Ovary (tissue), 9 donors: ENCODE results near the gene YPEL4. TPM values are rescaled to one million over a fixed set of nuclear protein-coding genes. Genes with fewer than 3 reads are reported as not detected.

Experiments used
- DNase-seq, 5 donors: peaks; one replicate each; pipeline ENCODE4 v3.0.0-alpha.2; 2019 to 2020
- H3K27ac ChIP-seq, 2 donors: fragments of 200-600 bp; one replicate each; pipeline versions ENCODE4 v1.5.1 to v1.8.0; 2019 to 2022
- H3K27me3 ChIP-seq: fragments of 200-600 bp; one replicate; pipeline ENCODE4 v1.8.0; 2022
- H3K36me3 ChIP-seq: fragments of 200-600 bp; sonication (generic); one replicate; pipeline ENCODE4 v1.5.1; 2019
- H3K4me1 ChIP-seq: one replicate; pipeline ENCODE4 v1.8.1; 2013; ENCODE audit warnings: mild to moderate bottlenecking, moderate library complexity; ENCODE audit not compliant: insufficient read depth
- H3K4me3 ChIP-seq: fragments of 200-600 bp; sonication (generic); one replicate; pipeline ENCODE4 v1.5.1; 2017
- H3K9me3 ChIP-seq, 2 donors: fragments of 200-600 bp in 1 of 2; sonication (generic) in 1 of 2; one replicate each; pipeline versions ENCODE4 v1.5.1 to v1.8.1; 2013 to 2019; ENCODE audit warnings: mild to moderate bottlenecking in 1 of 2, moderate library complexity in 1 of 2
- EP300 ChIP-seq: sonication (generic); formaldehyde crosslinking; IDR thresholded peaks from one replicate; pipeline ENCODE4 v1.6.1; 2017; ENCODE audit warnings: antibody characterized with exemption
- POLR2A ChIP-seq: fragments of 450-650 bp; IDR thresholded peaks from one replicate; pipeline ENCODE4 v1.6.1; 2017; ENCODE audit warnings: antibody characterized with exemption, mild to moderate bottlenecking, moderate library complexity
- whole genome bisulfite sequencing, 3 donors: extraction: QIAGEN DNeasy Blood & Tissue Kit in 1 of 3; methylation state at CpG; one replicate each; pipeline versions ENCODE4 v1.1.5 to v1.1.7; 2013 to 2017; 5-methylcytosine and 5-hydroxymethylcytosine counted together
- intact Hi-C, 4 donors: fragments of 100-400 bp; cut with DNase I; formaldehyde crosslinking; loops; one replicate each; pipeline versions ENCODE4 v1.11.0 to v1.15.1; 2022 to 2023
- polyA plus RNA-seq, 2 donors: library from polyadenylated mRNA; stranded (reverse); fragments of 200-250 nt in 1 of 2; fragments of 350-450 nt in 1 of 2; fragmentation: Illumina TruSeq in 1 of 2; extraction: RNeasy Lipid Tissue Mini Kit (QIAGEN cat#74804) in 1 of 2; gene quantifications; one replicate each; pipeline ENCODE4 v1.2.3, GENCODE V29; 2013 to 2014
- total RNA-seq, 7 donors: library from RNA; depleted of rRNA in 2 of 7; stranded (reverse); fragments of >200 nt in 2 of 7; fragmentation: NEBNext Ultra II Directional in 3 of 7; extraction: Animal tissue kit (Norgen Biotek cat#: 25700) in 3 of 7; gene quantifications; one replicate each; pipeline versions ENCODE4 v1.1.0 to v1.2.4, GENCODE V29; 2016 to 2023
- TF ChIP-seq, protein P1 (sequence below), 3 donors: fragments of 450-650 bp in 2 of 3; fragments of 200-600 bp in 1 of 3; IDR thresholded peaks; one replicate each; pipeline versions ENCODE4 v1.5.1 to v1.8.0; 2016 to 2022; ENCODE audit warnings: antibody characterized with exemption in 3 of 3, mild to moderate bottlenecking in 1 of 3
- donor health status: DM: no; HTN: no; CAD: no; lungs with moderate emphysema.
- donor health status: DM: no; HTN: no; CAD: no.
- donor health status: Bipolar disorder and iron deficiency.
- donor health status: DM: yes; HTN: yes; CAD: no.
- donor health status: DM: no; HTN: no; CAD: no.
- donor health status: DM: yes; HTN: yes; CAD: no.

The YPEL4 gene
- total and polyA plus RNA-seq, 9 donors, result 2.1 to 15.3 (median 6.5) TPM

DNA sequence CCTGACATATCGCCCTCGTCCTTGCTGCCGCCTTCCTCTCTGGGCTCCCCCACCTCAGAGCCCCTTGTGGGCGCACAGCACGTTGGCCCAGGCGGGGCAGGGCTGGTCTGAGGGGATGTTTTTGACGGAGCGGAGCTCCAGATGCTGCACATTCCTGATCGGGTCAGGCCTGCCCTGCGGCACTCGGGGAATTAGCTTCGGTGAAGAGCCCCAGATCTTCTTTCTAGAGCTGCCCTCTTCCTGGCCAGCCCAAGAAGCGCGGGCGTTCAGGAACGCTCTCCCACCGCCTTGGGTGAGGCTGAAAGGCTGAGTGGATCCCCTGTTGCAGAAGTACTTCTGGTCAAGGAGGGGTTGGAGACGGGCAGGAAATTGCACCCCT, 12.1 kb downstream of the YPEL4 start:
- Histone ChIP-seq H3K27me3 (no peaks in the 10 kb centered on the region), H3K27ac (peak overlapping the region in 1 of 2 donors; percentile 76)
- intact Hi-C loops, result no loop called here

DNA sequence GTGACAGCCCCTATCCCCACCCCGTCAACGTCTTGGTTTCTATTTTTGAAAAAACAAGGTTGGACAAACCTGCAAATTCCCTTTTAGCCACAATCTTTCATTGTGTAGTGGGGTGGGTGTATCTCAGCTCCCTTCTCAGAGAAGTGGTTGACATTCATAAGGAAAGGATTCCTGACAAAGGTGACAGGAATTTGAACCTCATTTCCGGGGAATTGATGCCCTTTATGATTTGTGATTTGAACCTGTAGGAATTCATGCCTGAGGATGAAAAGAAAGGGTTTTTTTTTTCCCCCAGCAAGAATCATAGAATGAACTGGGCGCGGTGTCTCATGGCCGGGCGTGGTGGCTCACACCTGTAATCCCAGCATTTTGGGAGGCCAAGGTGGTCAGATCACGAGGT, 14.5 kb downstream of the YPEL4 start:
- Histone ChIP-seq H3K36me3 (no peaks in the 10 kb centered on the region), H3K27me3 (no peaks in the 10 kb centered on the region), H3K27ac (no peak overlapping the region), H3K9me3 (no peaks in the 10 kb centered on the region), H3K4me1 (peaks cover 12% of the 10 kb centered on the region), H3K4me3 (no peak overlapping the region)
- intact Hi-C loops, result no loop called here
- no peak for DNase-seq
- TF ChIP-seq EP300 (no peak), POLR2A (no peak)
- TF ChIP-seq, protein P1, sequence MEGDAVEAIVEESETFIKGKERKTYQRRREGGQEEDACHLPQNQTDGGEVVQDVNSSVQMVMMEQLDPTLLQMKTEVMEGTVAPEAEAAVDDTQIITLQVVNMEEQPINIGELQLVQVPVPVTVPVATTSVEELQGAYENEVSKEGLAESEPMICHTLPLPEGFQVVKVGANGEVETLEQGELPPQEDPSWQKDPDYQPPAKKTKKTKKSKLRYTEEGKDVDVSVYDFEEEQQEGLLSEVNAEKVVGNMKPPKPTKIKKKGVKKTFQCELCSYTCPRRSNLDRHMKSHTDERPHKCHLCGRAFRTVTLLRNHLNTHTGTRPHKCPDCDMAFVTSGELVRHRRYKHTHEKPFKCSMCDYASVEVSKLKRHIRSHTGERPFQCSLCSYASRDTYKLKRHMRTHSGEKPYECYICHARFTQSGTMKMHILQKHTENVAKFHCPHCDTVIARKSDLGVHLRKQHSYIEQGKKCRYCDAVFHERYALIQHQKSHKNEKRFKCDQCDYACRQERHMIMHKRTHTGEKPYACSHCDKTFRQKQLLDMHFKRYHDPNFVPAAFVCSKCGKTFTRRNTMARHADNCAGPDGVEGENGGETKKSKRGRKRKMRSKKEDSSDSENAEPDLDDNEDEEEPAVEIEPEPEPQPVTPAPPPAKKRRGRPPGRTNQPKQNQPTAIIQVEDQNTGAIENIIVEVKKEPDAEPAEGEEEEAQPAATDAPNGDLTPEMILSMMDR (IDR thresholded peaks at IDR 0.05), result no peak
- 82 to 85% (median 84%) methylated on average over 8 of the region's 8 CpGs for WGBS, 3 donors

More for the DNA sequence above, 12.1 kb downstream of the YPEL4 start:
- Histone ChIP-seq H3K9me3 (no peaks in the 10 kb centered on the region), H3K36me3 (no peaks in the 10 kb centered on the region), H3K4me3 (peak overlapping the region; percentile 95), H3K4me1 (peaks cover 16% of the 10 kb centered on the region)
- DNase-seq, result peak in 1 of 5 donors; percentile 46
- WGBS, 3 donors, result 8 to 9% (median 9%) methylated on average over 18 of the region's 18 CpGs
- TF ChIP-seq EP300 (no peak), POLR2A (no peak)
- TF ChIP-seq, protein P1 (IDR thresholded peaks at IDR 0.05), result no peak

DNA sequence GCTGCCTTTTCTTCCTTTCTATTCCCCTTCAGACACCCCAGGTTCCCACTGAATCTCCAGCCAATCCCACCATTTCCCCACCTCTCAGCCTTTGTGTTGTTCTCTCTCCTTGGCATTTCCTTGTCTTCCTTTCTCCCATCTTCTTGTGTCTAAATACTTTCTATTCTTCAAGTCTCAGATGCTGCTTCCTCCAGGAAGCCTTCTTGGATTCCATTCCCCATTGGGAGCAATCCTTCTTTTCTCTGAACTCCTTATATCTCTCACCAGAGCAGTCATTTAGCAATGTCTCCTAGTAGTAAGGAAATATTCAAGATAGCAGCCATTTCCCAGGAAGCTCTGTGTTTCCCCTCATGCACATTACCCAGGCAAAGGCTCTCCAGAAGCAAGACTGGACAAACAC, 15.4 kb downstream of the YPEL4 start:
- TF ChIP-seq EP300, result no peak
- no peak for TF ChIP-seq POLR2A
- TF ChIP-seq, protein P1 (IDR thresholded peaks at IDR 0.05), result no peak
- no peak for DNase-seq
- no peak overlapping the region for H3K27ac ChIP-seq
- H3K9me3 ChIP-seq, result no peaks in the 10 kb centered on the region
- H3K27me3 ChIP-seq, result no peaks in the 10 kb centered on the region
- H3K4me3 ChIP-seq, result no peak overlapping the region
- intact Hi-C loops, result no loop called here
- no peaks in the 10 kb centered on the region for H3K36me3 ChIP-seq
- peaks cover 4% of the 10 kb centered on the region for H3K4me1 ChIP-seq

DNA sequence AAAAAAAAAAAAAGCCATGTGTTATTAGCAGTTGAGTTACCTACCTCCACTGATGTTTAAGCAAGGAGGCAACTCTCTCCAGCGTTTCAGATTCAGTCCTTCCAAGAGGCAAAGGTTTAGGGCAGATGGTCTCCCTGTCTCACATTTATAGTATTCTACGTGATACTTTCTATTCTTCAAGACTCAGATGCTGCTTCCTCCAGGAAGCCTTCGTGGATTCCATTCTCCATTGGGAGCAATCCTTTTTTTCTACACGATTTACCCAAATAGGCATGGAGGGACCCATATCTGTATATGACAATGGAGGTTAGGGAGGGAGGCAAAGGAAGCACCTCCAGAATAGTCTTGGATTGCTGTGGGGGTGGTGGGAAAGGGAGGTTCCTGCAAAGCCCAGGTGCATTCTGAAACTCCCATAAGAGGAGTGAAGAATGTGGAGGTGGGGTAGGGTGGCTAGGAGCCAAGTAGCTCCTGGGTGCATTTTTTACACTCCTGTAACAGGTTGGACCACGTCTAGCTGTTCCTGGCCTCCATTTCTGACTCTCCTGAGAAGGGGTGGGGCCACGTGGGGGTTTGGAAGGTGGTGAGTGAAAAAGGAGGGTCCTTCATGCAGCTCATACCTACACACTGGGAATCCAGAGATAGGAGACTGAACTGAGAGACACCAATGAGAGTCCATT, 16.2 kb downstream of the YPEL4 start:
- Histone ChIP-seq H3K27ac (no peak overlapping the region), H3K4me1 (peaks cover 3% of the 10 kb centered on the region), H3K9me3 (no peaks in the 10 kb centered on the region), H3K4me3 (no peak overlapping the region), H3K36me3 (no peaks in the 10 kb centered on the region), H3K27me3 (no peaks in the 10 kb centered on the region)
- intact Hi-C loops, result no loop called here
- TF ChIP-seq, protein P1 (IDR thresholded peaks at IDR 0.05), result no peak
- no peak for TF ChIP-seq EP300
- no peak for TF ChIP-seq POLR2A
- WGBS, 3 donors, result 68 to 78% (median 71%) methylated on average over 6 of the region's 6 CpGs
- DNase-seq, result no peak
